Lower leg skin (tissue), 3 donors: ENCODE measurements around the gene ANGPTL7.
"Not testable (repeated sequence)": the region's sequence is repeated elsewhere in the genome, so short reads cannot be mapped to it uniquely, and the experiment has no call there.

Experiments used
- CTCF ChIP-seq, 3 donors: fragments of 450-650 bp; IDR thresholded peaks; one replicate each; pipeline ENCODE4 v1.5.1; 2016; ENCODE audit warnings: antibody characterized with exemption in 3 of 3, mild to moderate bottlenecking in 3 of 3, moderate library complexity in 2 of 3
- POLR2A ChIP-seq, 2 donors: fragments of 450-650 bp; IDR thresholded peaks; one replicate each; pipeline ENCODE4 v1.6.1; 2016 to 2017; ENCODE audit warnings: antibody characterized with exemption in 2 of 2, mild to moderate bottlenecking in 1 of 2, moderate library complexity in 1 of 2

GRCh38 chr1:11179749-11180148, 9.4 kb upstream of the ANGPTL7 start:
- not testable (repeated sequence) for TF ChIP-seq CTCF, POLR2A (IDR thresholded peaks at IDR 0.05)
